SKM-1 (cell line): ENCODE data around the gene KREMEN2.

ENCODE experiments used
- DNase-seq: peaks from one replicate; lab custom pipeline; 2025; ENCODE audit not compliant: unreplicated experiment; lab: John Stamatoyannopoulos, UW

Gene KREMEN2

GRCh38 chr16:2963074-2963722, 877 bp upstream of the KREMEN2 start:
- DNase-seq = no peak

GRCh38 chr16:2964475-2965336, 631 bp downstream of the KREMEN2 start:
- DNase-seq = peak; percentile 90

- no peak for DNase-seq
Observed at GRCh38 chr16:2966043-2966807, 2.1 kb downstream of the KREMEN2 start.

- no peak for DNase-seq
Observed at GRCh38 chr16:2966808-2967191, 2.7 kb downstream of the KREMEN2 start.

GRCh38 chr16:2967211-2967631, 3.1 kb downstream of the KREMEN2 start:
- no peak for DNase-seq

- no peak for DNase-seq
Observed at GRCh38 chr16:2967721-2968161, 3.7 kb downstream of the KREMEN2 start.

GRCh38 chr16:2968368-2968737, 4.3 kb downstream of the KREMEN2 start:
- no peak for DNase-seq

- DNase-seq = peak; percentile 78
Observed at GRCh38 chr16:2968738-2969544, 4.9 kb downstream of the KREMEN2 start, which contains the start of gene PAQR4. Gene PAQR4, plus strand, starts transcription at chr16:2969348. Its CDS starts 327 bp downstream, at chr16:2969675.

- peak; percentile 75 for DNase-seq
Observed at GRCh38 chr16:2969545-2970521, 5.8 kb downstream of the KREMEN2 start.

- DNase-seq = no peak
Observed at GRCh38 chr16:2970563-2970962, 6.5 kb downstream of the KREMEN2 start.

GRCh38 chr16:2971134-2971984, 7.3 kb downstream of the KREMEN2 start:
- DNase-seq = no peak

- no peak for DNase-seq
Observed at GRCh38 chr16:2971985-2972784, 8.1 kb downstream of the KREMEN2 start.

GRCh38 chr16:2973093-2973492, 9.0 kb downstream of the KREMEN2 start:
- no peak for DNase-seq

GRCh38 chr16:2973605-2974318, 9.7 kb downstream of the KREMEN2 start:
- DNase-seq = no peak

GRCh38 chr16:2974319-2975056, 10.4 kb downstream of the KREMEN2 start:
- DNase-seq = no peak

- no peak for DNase-seq
Observed at GRCh38 chr16:2975161-2975795, 11.2 kb downstream of the KREMEN2 start.
